ENCODE measurements around the gene STX1B.

The STX1B gene

GRCh38 chr16:31010585-31011325 is at the start of gene STX1B:
Gene STX1B (minus strand): TSS chr16:31010638. CDS start chr16:31010396, 242 bp downstream.
- no peak for DNase-seq
- TF ChIP-seq CTCF (IDR thresholded peaks at IDR 0.05; ENCODE audit: low read depth, low read length, missing control alignments) = no peak
- Histone ChIP-seq H3K27me3 (replicated peaks) (peaks cover 4% of the 10 kb centered on the region), H3K27ac (no peak within 1 kb of the TSS), H3K4me3 (ENCODE audit: low read depth, low read length) (peak within 1 kb of the TSS; percentile 47), H3K36me3 (replicated peaks) (no peaks in the 10 kb centered on the region)
- in situ Hi-C loops (cut with HindIII; ENCODE audit: low pct_ligation_motif_present, low sequenced_read_pairs) = no loop called here

- no peak for TF ChIP-seq CTCF (IDR thresholded peaks at IDR 0.05; ENCODE audit: low read depth, low read length, missing control alignments)
- Histone ChIP-seq H3K27ac (no peak overlapping the region), H3K4me3 (ENCODE audit: low read depth, low read length) (no peak overlapping the region), H3K27me3 (replicated peaks) (no peaks in the 10 kb centered on the region), H3K36me3 (replicated peaks) (peaks cover 7% of the 10 kb centered on the region)
- no peak for DNase-seq
- in situ Hi-C loops (cut with HindIII; ENCODE audit: low pct_ligation_motif_present, low sequenced_read_pairs) = no loop called here
These were observed 45.2 kb upstream of the STX1B start for GRCh38 chr16:31055613-31056012.

- peak; percentile 93 for DNase-seq
- no peak for TF ChIP-seq CTCF (IDR thresholded peaks at IDR 0.05; ENCODE audit: low read depth, low read length, missing control alignments)
- in situ Hi-C loops (cut with HindIII; ENCODE audit: low pct_ligation_motif_present, low sequenced_read_pairs) = no loop called here
- Histone ChIP-seq H3K4me3 (ENCODE audit: low read depth, low read length) (no peak overlapping the region), H3K36me3 (replicated peaks) (no peaks in the 10 kb centered on the region), H3K27ac (peak overlapping the region; percentile 62), H3K27me3 (replicated peaks) (no peaks in the 10 kb centered on the region)
These were observed 41.7 kb upstream of the STX1B start for GRCh38 chr16:31052114-31052513.

GRCh38 chr16:31050280-31051030 is 40.0 kb upstream of the STX1B start:
- in situ Hi-C loops (cut with HindIII; ENCODE audit: low pct_ligation_motif_present, low sequenced_read_pairs) = no loop called here
- no peak overlapping the region for H3K4me3 ChIP-seq (ENCODE audit: low read depth, low read length)
- H3K27ac ChIP-seq = no peak overlapping the region
- no peak for TF ChIP-seq CTCF (IDR thresholded peaks at IDR 0.05; ENCODE audit: low read depth, low read length, missing control alignments)
- H3K27me3 ChIP-seq (replicated peaks) = no peaks in the 10 kb centered on the region
- no peaks in the 10 kb centered on the region for H3K36me3 ChIP-seq (replicated peaks)
- no peak for DNase-seq

GRCh38 chr16:31043898-31044481 is 33.6 kb upstream of the STX1B start:
- TF ChIP-seq CTCF (IDR thresholded peaks at IDR 0.05; ENCODE audit: low read depth, low read length, missing control alignments) = no peak
- no peak overlapping the region for H3K4me3 ChIP-seq (ENCODE audit: low read depth, low read length)
- no peak overlapping the region for H3K27ac ChIP-seq
- DNase-seq = no peak
- in situ Hi-C loops (cut with HindIII; ENCODE audit: low pct_ligation_motif_present, low sequenced_read_pairs) = no loop called here
- no peaks in the 10 kb centered on the region for H3K27me3 ChIP-seq (replicated peaks)
- peaks cover 20% of the 10 kb centered on the region for H3K36me3 ChIP-seq (replicated peaks)

Measured in brain microvascular endothelial cell (primary cell).